H9 (cell line): ENCODE data around the gene ARL5B. TPM values are rescaled to one million over a fixed set of nuclear protein-coding genes. Genes with fewer than 3 reads are reported as not detected.
A peak's percentile ranks its signal among the peaks of the same experiment; 100 is the strongest.

Source experiments
- DNase-seq: peaks from one replicate; pipeline ENCODE4 v3.0.0-alpha.2; 2017
- H2AFZ ChIP-seq: one replicate; pipeline ENCODE4 v1.6.1; 2013; ENCODE audit warnings: mild to moderate bottlenecking, low read length, control low read depth, moderate library complexity
- H2AK5ac ChIP-seq: 2 replicates; pipeline ENCODE4 v1.6.1; 2013; ENCODE audit warnings: low read length, control low read depth, mixed read lengths; ENCODE audit not compliant: insufficient read length
- H2BK120ac ChIP-seq: one replicate; pipeline ENCODE4 v1.6.1; 2013; ENCODE audit warnings: low read depth, mild to moderate bottlenecking, low read length, control low read depth, inconsistent platforms; ENCODE audit not compliant: poor library complexity, severe bottlenecking
- H2BK12ac ChIP-seq: 2 replicates; pipeline ENCODE4 v1.6.1; 2013; ENCODE audit warnings: low read length, control low read depth, mixed read lengths, low read depth; ENCODE audit not compliant: insufficient read length
- H2BK15ac ChIP-seq: 2 replicates; pipeline ENCODE4 v1.6.1; 2013; ENCODE audit warnings: low read depth, low read length, control low read depth
- H2BK20ac ChIP-seq: one replicate; pipeline ENCODE4 v1.6.1; 2013; ENCODE audit warnings: low read depth, mild to moderate bottlenecking, low read length, control low read depth, inconsistent platforms; ENCODE audit not compliant: poor library complexity, severe bottlenecking
- H2BK5ac ChIP-seq: 2 replicates; pipeline ENCODE4 v1.6.1; 2013; ENCODE audit warnings: low read length, control low read depth, mixed read lengths; ENCODE audit not compliant: insufficient read length
- H3K14ac ChIP-seq: 2 replicates; pipeline ENCODE4 v1.6.1; 2013; ENCODE audit warnings: low read length, control low read depth; ENCODE audit not compliant: insufficient read depth
- H3K18ac ChIP-seq: 2 replicates; pipeline ENCODE4 v1.6.1; 2013; ENCODE audit warnings: low read depth, mild to moderate bottlenecking, mixed read lengths, low read length, control low read depth; ENCODE audit not compliant: insufficient read length
- H3K23ac ChIP-seq: 2 replicates; pipeline ENCODE4 v1.6.1; 2013; ENCODE audit warnings: low read length, control low read depth, mixed read lengths, low read depth; ENCODE audit not compliant: insufficient read length
- H3K23me2 ChIP-seq: 2 replicates; pipeline ENCODE4 v1.6.1; 2013; ENCODE audit warnings: low read depth, mild to moderate bottlenecking, mixed read lengths, low read length, control low read depth; ENCODE audit not compliant: insufficient read length, poor library complexity, severe bottlenecking
- H3K27ac ChIP-seq: 2 replicates; pipeline ENCODE4 v1.5.1; 2013; ENCODE audit warnings: low read length, control low read depth, mixed read lengths, low read depth; ENCODE audit not compliant: insufficient read length
- H3K27me3 ChIP-seq: 2 replicates; pipeline ENCODE4 v1.6.1; 2013; ENCODE audit warnings: low read length, control low read depth, inconsistent platforms; ENCODE audit not compliant: insufficient read depth
- H3K4ac ChIP-seq: 2 replicates; pipeline ENCODE4 v1.6.1; 2013; ENCODE audit warnings: low read depth, mild to moderate bottlenecking, control low read depth, inconsistent platforms, low read length, moderate library complexity
- H3K4me1 ChIP-seq: 2 replicates; pipeline ENCODE4 v1.6.1; 2013; ENCODE audit warnings: low read length, control low read depth, inconsistent platforms; ENCODE audit not compliant: insufficient read depth
- H3K4me2 ChIP-seq: 2 replicates; pipeline ENCODE4 v1.6.1; 2013; ENCODE audit warnings: low read length, control low read depth, mixed read lengths; ENCODE audit not compliant: insufficient read length, insufficient read depth
- H3K56ac ChIP-seq: 2 replicates; pipeline ENCODE4 v1.6.1; 2013; ENCODE audit warnings: low read depth, mild to moderate bottlenecking, mixed read lengths, low read length, control low read depth; ENCODE audit not compliant: insufficient read length
- H3K79me1 ChIP-seq: 2 replicates; pipeline ENCODE4 v1.6.1; 2013; ENCODE audit warnings: low read depth, mild to moderate bottlenecking, moderate library complexity, low read length, control low read depth, inconsistent platforms; ENCODE audit not compliant: insufficient read depth, poor library complexity, severe bottlenecking
- H3K79me2 ChIP-seq: 2 replicates; pipeline ENCODE4 v1.6.1; 2013; ENCODE audit warnings: low read length, control low read depth, inconsistent platforms; ENCODE audit not compliant: insufficient read depth
- H3K9ac ChIP-seq: 2 replicates; pipeline ENCODE4 v1.6.1; 2013; ENCODE audit warnings: low read length, control low read depth, mixed read lengths; ENCODE audit not compliant: insufficient read length; ENCODE audit errors: extremely low read depth
- H3K9me3 ChIP-seq: one replicate; pipeline ENCODE4 v1.6.1; 2013; ENCODE audit warnings: low read depth, low read length, inconsistent platforms; ENCODE audit not compliant: control insufficient read depth
- H3T11ph ChIP-seq: one replicate; pipeline ENCODE4 v1.6.1; 2013; ENCODE audit warnings: mild to moderate bottlenecking, low read length, control low read depth, inconsistent platforms
- H4K20me1 ChIP-seq: one replicate; pipeline ENCODE4 v1.6.1; 2013; ENCODE audit not compliant: control insufficient read depth, insufficient read length, insufficient read depth
- H4K5ac ChIP-seq: 2 replicates; pipeline ENCODE4 v1.6.1; 2013; ENCODE audit warnings: low read depth, mild to moderate bottlenecking, mixed read lengths, low read length, control low read depth; ENCODE audit not compliant: insufficient read length
- H4K8ac ChIP-seq: replicated peaks from 2 replicates; pipeline ENCODE4 v1.6.1; 2013; ENCODE audit warnings: low read length, control low read depth, mixed read lengths, low read depth; ENCODE audit not compliant: insufficient read length
- H4K91ac ChIP-seq: 2 replicates; pipeline ENCODE4 v1.6.1; 2013; ENCODE audit warnings: low read depth, mild to moderate bottlenecking, moderate library complexity, mixed read lengths, low read length, control low read depth; ENCODE audit not compliant: insufficient read length
- H3K27ac Mint-ChIP-seq, 3 experiments: 2 replicates in 2 of 3; 3 replicates in 1 of 3; pipeline ENCODE4 v1.8.0; 2020 to 2021; ENCODE audit warnings: mixed read lengths in 3 of 3, mild to moderate bottlenecking in 1 of 3, moderate library complexity in 1 of 3
- H3K27me3 Mint-ChIP-seq: 2 replicates; pipeline ENCODE4 v1.8.0; 2021; ENCODE audit warnings: low read depth, mild to moderate bottlenecking, moderate library complexity, mixed read lengths
- H3K36me3 Mint-ChIP-seq, 3 experiments: 2 replicates in 2 of 3; 3 replicates in 1 of 3; pipeline ENCODE4 v1.8.0; 2020 to 2021; ENCODE audit warnings: low read depth in 3 of 3, mixed read lengths in 3 of 3; ENCODE audit not compliant: insufficient read depth in 1 of 3
- H3K4me1 Mint-ChIP-seq, 2 experiments: 2 replicates each; pipeline ENCODE4 v1.8.0; 2020; ENCODE audit warnings: mixed read lengths in 2 of 2
- H3K4me3 Mint-ChIP-seq, 2 experiments: 2 replicates in 1 of 2; 3 replicates in 1 of 2; pipeline ENCODE4 v1.8.0; 2020 to 2021; ENCODE audit warnings: mild to moderate bottlenecking in 2 of 2, mixed read lengths in 2 of 2, moderate library complexity in 1 of 2
- H3K9me3 Mint-ChIP-seq, 2 experiments: 2 replicates in 1 of 2; 3 replicates in 1 of 2; pipeline ENCODE4 v1.8.0; 2020; ENCODE audit warnings: mild to moderate bottlenecking in 2 of 2, mixed read lengths in 2 of 2, moderate library complexity in 1 of 2
- WGBS: extraction: QIAGEN DNeasy Blood & Tissue Kit; methylation state at CpG from one replicate; pipeline ENCODE4 v1.1.7; 2013; ENCODE audit warnings: missing lambda C conversion rate, low lambda C conversion rate, mixed read lengths; ENCODE audit not compliant: insufficient read length; ENCODE audit errors: extremely low coverage; 5-methylcytosine and 5-hydroxymethylcytosine counted together
- total RNA-seq: library from RNA; stranded (reverse); gene quantifications from 2 replicates; pipeline ENCODE4 v1.2.1, GENCODE V29; 2021
- TF ChIP-seq, protein P1 (sequence below): fragments of 200-600 bp; sonication (generic); conservative IDR thresholded peaks from 3 replicates; pipeline ENCODE4 v1.8.0; 2021; ENCODE audit warnings: antibody characterized with exemption, mild to moderate bottlenecking

Gene ARL5B
- total RNA-seq, 1 experiment from 2014 or later: 33.9 TPM

GRCh38 chr10:18610517-18610916, 48.7 kb upstream of the ARL5B start:
- no peak overlapping the region for H3K4me3 Mint-ChIP-seq
- WGBS: no CpG with 5 or more reads among the region's 3 CpGs
- Histone ChIP-seq H4K8ac (peak overlapping the region; percentile 67), H3K23me2 (no peaks in the 10 kb centered on the region), H3T11ph (no peak overlapping the region), H3K9ac (no peak overlapping the region), H3K23ac (no peak overlapping the region), H4K5ac (no peak overlapping the region), H3K27me3 (no peaks in the 10 kb centered on the region), H2AK5ac (no peak overlapping the region), H2BK120ac (no peak overlapping the region), H2AFZ (no peak overlapping the region), H2BK12ac (no peak overlapping the region), H3K56ac (no peak overlapping the region), H3K4me2 (no peak overlapping the region), H3K14ac (no peak overlapping the region), H2BK5ac (peak overlapping the region; percentile 72), H3K27ac (no peak overlapping the region), H4K20me1 (no peaks in the 10 kb centered on the region), H4K91ac (no peak overlapping the region), H3K79me1 (no peaks in the 10 kb centered on the region), H3K79me2 (no peaks in the 10 kb centered on the region), H2BK20ac (no peak overlapping the region), H3K9me3 (no peaks in the 10 kb centered on the region), H3K4me1 (no peaks in the 10 kb centered on the region; the same call in 1 of the 2 replicates), H3K18ac (no peak overlapping the region), H2BK15ac (peak overlapping the region; percentile 80; the same call in 1 of the 2 replicates), H3K4ac (no peak overlapping the region)
- no peak for DNase-seq
- H3K27ac Mint-ChIP-seq: peak overlapping the region; percentile 17 to 90 (median 71); a peak in 5 of 7 replicates
- H3K27me3 Mint-ChIP-seq: no peaks in the 10 kb centered on the region
- H3K9me3 Mint-ChIP-seq: no peaks in the 10 kb centered on the region
- H3K4me1 Mint-ChIP-seq: peaks cover 0 to 5% of the 10 kb centered on the region in 2 experiments; a peak in 2 of 4 replicates
- peaks cover 2 to 43% (median 22%) of the 10 kb centered on the region in 3 experiments; a peak in 6 of 7 replicates for H3K36me3 Mint-ChIP-seq
- TF ChIP-seq, protein P1, sequence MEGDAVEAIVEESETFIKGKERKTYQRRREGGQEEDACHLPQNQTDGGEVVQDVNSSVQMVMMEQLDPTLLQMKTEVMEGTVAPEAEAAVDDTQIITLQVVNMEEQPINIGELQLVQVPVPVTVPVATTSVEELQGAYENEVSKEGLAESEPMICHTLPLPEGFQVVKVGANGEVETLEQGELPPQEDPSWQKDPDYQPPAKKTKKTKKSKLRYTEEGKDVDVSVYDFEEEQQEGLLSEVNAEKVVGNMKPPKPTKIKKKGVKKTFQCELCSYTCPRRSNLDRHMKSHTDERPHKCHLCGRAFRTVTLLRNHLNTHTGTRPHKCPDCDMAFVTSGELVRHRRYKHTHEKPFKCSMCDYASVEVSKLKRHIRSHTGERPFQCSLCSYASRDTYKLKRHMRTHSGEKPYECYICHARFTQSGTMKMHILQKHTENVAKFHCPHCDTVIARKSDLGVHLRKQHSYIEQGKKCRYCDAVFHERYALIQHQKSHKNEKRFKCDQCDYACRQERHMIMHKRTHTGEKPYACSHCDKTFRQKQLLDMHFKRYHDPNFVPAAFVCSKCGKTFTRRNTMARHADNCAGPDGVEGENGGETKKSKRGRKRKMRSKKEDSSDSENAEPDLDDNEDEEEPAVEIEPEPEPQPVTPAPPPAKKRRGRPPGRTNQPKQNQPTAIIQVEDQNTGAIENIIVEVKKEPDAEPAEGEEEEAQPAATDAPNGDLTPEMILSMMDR: no peak
